Activated CD8-positive, alpha-beta memory T cell treated with anti-CD3 and anti-CD28 coated beads for 36 hours (primary cell): ENCODE measurements around the gene CTSA. TPM values are rescaled to one million over a fixed set of nuclear protein-coding genes. Genes with fewer than 3 reads are reported as not detected.
"Not testable (repeated sequence)": the region's sequence is repeated elsewhere in the genome, so short reads cannot be mapped to it uniquely, and the experiment has no call there.

ENCODE experiments used
- CTCF ChIA-PET: fragments of 350-600 bp; sonication (Branson Sonifier 250); formaldehyde crosslinking; loops from one replicate; lab custom pipeline; 2021; ENCODE audit warnings: antibody characterized with exemption; lab: Charles Lee
- POLR2A ChIA-PET: fragments of 350-600 bp; sonication (Branson Sonifier 250); formaldehyde crosslinking; loops from one replicate; lab custom pipeline; 2021; ENCODE audit warnings: antibody characterized with exemption; lab: Charles Lee
- total RNA-seq, 2 experiments: library from RNA; stranded (reverse); gene quantifications; one replicate each; pipeline ENCODE4 v1.2.3, GENCODE V29; 2021

The CTSA gene
- total RNA-seq, 2 experiments from 2014 or later, result 71.3 to 75.7 TPM

DNA sequence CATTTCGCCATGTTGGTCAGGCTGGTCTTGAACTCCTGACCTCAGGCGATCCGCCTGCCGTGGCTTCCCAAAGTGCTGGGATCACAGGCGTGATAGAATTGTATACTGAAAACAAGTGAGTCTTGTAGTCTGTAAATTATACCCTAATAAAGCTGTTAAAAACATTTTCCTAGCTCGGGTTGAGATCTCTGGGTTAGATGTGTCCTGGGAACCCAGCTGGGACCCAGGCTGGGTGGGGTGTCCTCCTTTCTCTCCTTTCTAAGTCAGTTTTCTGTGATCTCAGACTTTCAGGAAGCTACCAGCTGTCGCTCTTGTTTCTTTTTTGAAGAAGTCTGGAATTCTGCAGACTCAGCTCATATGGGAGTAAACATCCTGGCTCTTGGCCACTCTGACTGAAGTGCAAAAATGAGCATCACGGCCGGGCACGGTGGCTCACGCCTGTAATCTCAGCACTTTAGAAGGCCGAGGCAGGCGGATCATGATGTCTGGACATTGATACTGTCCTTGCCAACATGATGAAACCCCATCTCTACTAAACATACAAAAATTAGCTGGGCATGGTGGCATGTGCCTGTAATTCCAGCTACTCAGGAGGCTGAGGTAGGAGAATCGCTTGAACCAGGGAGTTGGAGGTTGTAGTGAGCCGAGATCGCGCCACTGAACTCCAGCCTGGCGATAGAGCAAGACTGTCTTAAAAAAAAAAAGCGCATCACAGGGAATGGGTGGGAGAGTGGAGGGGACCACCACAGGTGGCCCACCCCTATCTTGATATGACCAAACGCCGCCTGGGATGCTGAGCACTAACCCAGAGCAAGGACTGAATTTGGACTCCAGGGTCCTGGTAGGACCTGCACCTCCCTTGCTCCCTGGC lies 33.5 kb downstream of the CTSA start:
- ChIA-PET POLR2A (no interaction called here), CTCF (interaction anchor here (1.0 kb wide), 1 partner anchor 12 kb away, joined by 3 read pairs; no protein-coding TSS in a partner anchor)

DNA sequence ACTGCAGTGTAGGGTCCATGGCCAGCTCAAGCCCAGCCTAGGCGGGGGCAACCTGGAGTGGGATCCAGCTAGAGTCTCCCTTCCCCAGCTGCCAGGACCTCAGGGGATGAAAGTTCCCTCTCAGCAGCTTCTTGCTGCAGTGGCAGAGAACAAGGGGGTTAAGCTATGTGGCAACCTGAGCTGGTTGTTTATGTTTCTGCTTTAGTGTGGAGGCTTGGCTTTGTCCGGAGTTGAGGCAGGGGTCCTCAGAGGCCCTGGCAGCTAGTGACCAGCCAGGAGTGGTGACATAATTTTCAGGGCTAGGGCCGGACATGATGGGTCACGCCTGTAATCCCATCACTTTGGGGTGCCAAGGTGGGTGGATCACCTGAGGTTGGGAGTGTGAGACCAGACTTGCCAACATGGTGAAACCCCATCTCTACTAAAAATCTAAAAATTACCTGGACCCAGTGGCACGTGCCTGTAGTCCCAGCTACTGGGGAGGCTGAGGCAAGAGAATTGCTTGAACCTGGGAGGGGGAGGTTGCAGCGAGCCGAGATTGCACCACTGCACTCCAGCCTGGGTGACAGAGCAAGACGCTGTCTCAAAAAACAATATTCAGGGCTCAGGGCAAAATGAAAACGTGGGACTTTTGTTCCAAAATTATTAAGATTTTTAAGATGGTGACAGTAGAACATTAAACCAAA lies 34.8 kb downstream of the CTSA start:
- POLR2A ChIA-PET, result no interaction called here
- CTCF ChIA-PET, result interaction anchor here (0.8 kb wide), 1 partner anchor 16 kb away, joined by 3 read pairs; no protein-coding TSS in a partner anchor

DNA sequence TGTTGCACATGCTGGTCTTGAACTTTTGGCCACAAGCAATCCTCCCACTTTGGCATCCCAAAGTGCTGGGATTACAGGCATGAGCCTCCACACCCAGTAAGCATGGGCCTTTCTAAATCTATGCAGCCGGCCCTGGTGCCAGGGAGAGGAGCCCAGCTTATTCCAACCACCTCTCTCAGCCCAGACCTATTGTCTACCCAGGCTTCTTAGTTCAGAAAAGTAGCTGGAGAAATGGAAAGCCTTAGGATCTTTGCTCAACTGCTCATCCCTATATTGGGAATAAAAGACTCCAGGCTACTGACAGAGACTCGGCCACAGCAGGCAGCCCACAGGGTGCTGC lies 35.6 kb downstream of the CTSA start:
- ChIA-PET POLR2A (no interaction called here), CTCF (interaction anchor here (0.8 kb wide), 1 partner anchor 17 kb away, joined by 3 read pairs; no protein-coding TSS in a partner anchor)

DNA sequence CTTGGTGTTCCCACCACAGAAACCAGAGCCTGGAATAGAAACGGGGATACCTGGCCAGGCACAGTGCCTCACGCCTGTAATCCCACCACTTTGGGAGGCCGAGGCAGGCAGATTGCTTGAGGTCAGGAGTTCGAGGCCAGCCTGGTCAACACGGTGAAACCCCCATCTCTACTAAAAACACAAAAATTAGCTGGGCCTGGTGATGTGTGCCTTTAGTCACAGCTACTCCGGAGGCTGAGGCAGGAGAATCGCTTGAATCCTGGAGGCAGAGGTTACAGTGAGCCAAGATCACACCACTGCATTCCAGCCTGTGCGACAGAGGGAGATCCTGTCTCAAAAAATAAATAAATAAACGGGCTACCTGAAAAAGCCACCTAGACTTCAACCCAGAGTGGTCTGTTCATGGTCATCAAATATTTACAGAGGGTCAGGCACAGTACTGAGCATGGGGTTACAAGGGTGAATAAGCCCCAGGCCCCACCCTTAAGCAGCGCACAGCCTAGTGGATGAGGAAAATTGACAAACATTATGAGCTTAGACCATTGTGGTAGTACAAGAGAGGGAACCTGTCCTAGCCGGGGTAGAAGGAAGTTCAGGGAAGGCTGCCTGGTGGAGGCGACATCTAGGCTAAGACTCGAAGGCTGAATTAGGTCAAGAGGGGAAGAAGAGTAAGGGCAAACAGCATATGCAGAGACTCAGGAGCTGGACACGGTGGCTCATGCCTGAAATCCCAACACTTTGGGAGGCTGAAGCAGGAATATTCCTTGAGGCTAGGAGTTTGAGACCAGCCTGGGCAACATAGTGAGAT lies 36.1 kb downstream of the CTSA start:
- POLR2A ChIA-PET, result interaction anchor here (1.0 kb wide), 1 partner anchor 74 kb away, joined by 3 read pairs; no protein-coding TSS in a partner anchor
- CTCF ChIA-PET, result interaction anchor here (1.0 kb wide), 1 partner anchor 42 kb away, joined by 3 read pairs; no protein-coding TSS in a partner anchor

DNA sequence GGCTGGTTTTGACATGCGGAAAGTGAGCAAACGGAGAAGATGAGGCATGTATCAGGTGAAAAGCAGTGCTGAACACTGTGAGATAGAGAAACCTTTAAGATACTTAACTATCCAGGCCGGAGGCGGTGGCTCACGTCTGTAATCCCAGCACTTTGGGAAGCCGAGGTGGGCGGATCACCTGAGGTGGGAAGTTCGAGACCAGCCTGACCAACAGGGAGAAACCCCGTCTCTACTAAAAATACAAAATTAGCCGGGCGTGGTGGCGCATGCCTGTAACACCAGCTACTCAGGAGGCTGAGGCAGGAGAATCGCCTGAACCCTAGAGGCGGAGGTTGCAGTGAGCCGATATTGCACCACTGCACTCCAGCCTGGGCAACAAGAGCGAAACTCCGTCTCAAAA lies 40.5 kb downstream of the CTSA start:
- CTCF ChIA-PET, POLR2A ChIA-PET: not testable (repeated sequence)

DNA sequence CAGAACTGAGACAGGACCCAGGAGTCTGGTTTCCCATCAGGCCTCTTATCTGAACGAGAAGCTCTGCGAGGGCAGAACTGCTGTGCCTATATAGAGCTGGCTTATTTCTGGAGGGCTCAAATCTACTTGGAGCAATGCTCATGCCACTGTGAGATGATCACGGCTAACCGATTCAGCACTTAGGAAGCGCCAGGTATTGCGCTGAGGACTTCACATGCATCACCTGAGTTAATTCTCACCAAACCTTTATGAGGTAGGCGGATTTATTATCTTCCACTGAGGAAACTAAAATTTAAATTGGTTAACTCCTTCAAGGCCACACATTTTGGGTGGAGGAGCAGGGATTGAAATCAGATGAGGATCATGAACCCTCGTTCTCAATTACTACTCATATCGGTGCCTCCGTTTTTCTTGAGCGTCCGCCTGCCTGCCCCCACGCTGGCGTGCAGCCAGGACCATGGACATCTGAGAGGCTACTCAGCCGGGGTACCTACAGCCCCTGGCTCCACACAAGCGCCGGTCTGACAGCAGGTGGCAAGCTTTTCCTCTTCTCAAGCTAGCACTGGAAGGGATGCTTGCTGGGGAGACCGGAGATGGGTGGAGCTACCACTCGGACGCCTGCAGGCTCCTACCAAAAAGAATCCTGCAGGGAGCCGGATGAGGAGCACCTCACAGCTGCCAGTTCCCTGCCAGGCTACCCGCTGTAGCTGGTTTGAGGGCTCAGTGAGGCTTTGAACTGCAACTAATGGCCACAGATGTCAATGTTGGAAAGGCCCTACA lies 42.3 kb downstream of the CTSA start:
- ChIA-PET CTCF (interaction anchor here (0.9 to 2.1 kb wide), 5 partner anchors 13 to 54 kb away, joined by 3 to 10 read pairs (median 3); no protein-coding TSS in a partner anchor), POLR2A (interaction anchor here (0.6 to 2.5 kb wide), 8 partner anchors 13 to 52 kb away, joined by 3 to 25 read pairs (median 4); partner anchors contain the start of genes PLTP, ZNF335 and ZSWIM1)

DNA sequence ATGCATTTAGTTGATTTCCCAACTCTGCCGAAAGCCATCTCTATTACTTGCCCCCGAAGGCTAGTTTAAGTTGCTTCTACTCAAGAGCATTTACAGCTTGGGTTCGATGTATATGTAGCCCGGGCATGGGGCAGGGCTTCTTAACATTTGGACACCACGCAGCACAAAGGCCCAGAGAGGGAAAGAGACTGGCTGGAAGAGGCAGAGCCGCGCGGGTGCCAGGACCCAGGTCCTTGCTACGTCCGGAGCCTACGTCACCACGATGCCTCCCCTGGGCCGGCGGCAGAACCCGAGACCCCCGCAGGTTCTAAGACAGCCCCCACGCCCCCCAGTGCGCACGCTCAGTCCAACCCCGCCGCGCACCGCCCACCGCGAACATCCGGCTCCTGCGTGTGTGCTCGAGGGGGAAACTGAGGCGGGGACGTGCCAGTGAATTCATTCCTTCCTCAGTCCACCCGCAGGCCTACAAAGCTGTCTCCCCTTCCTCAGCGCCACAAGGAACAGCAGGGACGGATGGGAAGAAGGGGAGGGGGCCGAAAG lies 43.0 kb downstream of the CTSA start:
- CTCF ChIA-PET, result interaction anchor here (1.0 to 2.1 kb wide), 4 partner anchors 14 to 53 kb away, joined by 3 to 10 read pairs (median 7); no protein-coding TSS in a partner anchor
- POLR2A ChIA-PET, result interaction anchor here (0.9 to 2.5 kb wide), 14 partner anchors 10 to 121 kb away, joined by 3 to 25 read pairs (median 5); partner anchors contain the start of genes CTSA, NEURL2, PLTP and ZNF335

DNA sequence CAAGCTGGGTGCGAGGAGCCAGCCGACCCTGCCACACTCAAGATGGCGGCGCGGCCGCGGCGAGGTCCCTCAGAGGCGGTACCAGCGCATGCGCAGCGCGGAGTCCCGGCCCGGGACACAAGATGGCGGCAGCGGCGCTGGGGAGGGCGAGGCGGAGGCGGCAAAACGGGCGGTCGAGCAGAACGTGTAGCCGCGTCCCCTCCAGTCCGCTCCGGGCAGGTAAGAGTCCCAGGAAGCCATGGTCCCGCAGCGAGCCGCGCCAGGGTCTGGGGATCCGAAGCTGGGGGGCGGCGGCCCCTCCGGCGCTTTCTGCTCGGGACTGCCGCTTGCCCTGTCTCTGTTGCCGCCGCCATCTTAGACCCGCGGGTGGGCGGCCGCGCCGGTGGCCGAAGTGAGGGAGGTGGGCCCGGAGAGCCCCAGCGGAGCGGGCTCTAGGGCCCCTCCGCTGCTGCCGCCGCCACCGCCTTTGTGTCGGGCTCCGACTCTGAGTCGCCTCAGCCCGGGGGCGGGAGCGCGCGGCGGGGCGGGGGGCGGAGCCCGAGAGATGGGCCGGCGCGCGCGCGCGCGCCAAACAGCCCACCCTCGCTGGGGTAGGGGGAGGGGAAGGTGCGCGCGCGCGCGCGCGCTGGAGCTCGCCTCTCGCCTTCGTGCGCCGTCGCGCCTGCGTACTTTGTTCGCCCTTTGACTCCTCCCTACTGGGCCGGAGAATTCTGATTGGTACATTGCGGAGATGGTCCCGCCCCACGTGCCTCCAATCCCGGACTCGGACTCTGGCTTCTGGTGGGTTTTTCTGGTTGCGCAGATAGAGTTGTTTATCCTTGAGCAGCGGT lies 43.7 kb downstream of the CTSA start, which contains the start of gene PCIF1:
TSS of gene PCIF1 (plus strand) at position 98 of the 830 bp plus-strand sequence. CDS start 4,317 bp downstream, outside the sequence.
- ChIA-PET POLR2A (interaction anchor here (0.5 to 2.5 kb wide), 23 partner anchors 9 to 122 kb away, joined by 3 to 25 read pairs (median 5); partner anchors contain the start of genes CTSA, NEURL2, PLTP and ZNF335), CTCF (interaction anchor here (0.6 to 1.6 kb wide), 6 partner anchors 10 to 52 kb away, joined by 3 to 9 read pairs (median 4); no protein-coding TSS in a partner anchor)

DNA sequence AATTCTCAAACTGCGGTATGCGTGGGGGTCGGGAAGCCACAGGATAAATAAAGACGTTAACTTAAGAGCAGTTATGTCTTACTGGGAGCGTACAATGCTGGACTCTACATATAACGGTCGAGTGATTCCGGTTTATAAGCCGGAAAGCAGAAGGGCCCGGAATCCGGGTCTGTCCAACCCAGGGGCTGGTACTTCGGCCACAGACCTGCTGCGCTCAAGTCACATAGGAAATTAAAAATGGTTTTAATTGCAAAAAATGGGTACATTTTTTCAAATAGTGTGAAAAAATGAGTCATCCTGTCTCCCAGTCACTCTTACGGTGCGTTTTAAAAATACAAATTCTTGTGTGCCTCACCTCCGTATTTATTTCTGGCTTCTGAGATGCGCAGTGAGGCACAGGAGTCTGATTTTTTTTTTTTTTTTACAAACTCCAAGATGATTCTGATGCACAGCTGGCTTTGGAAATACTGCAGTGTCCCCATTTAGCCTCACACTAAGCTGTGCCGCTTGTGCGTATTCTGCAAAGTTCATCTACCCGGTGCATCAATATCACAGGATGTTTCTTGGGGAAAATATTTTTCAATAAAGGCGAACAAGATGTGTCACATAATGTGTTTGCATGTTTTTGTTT lies 44.4 kb downstream of the CTSA start:
- CTCF ChIA-PET, result interaction anchor here (1.0 to 1.1 kb wide), 2 partner anchors 9 to 17 kb away, joined by 3 read pairs; no protein-coding TSS in a partner anchor
- POLR2A ChIA-PET, result interaction anchor here (0.5 to 2.5 kb wide), 13 partner anchors 9 to 118 kb away, joined by 3 to 25 read pairs (median 5); partner anchors contain the start of genes CTSA, NEURL2 and ZNF335

DNA sequence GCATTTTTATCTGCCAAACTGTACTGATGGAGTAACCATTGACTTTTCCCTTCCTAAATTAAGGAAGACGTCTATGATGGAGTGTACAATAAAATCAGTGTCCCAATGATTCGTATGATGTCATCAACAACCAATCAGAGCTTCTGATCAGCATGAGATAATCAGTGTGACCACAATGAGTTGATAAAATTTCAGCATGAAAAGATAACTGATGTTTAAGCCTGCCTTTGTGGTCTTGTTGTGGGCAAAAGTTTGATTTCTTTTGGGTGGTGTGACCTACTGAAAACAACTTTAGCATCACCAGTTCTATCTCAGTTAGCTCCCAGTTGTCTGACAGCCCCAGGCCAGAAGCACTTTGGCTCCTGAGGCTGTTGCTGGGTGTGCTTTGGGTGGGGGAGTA lies 46.6 kb downstream of the CTSA start:
- POLR2A ChIA-PET, result interaction anchor here (1.3 kb wide), 1 partner anchor 33 kb away, joined by 3 read pairs; no protein-coding TSS in a partner anchor

DNA sequence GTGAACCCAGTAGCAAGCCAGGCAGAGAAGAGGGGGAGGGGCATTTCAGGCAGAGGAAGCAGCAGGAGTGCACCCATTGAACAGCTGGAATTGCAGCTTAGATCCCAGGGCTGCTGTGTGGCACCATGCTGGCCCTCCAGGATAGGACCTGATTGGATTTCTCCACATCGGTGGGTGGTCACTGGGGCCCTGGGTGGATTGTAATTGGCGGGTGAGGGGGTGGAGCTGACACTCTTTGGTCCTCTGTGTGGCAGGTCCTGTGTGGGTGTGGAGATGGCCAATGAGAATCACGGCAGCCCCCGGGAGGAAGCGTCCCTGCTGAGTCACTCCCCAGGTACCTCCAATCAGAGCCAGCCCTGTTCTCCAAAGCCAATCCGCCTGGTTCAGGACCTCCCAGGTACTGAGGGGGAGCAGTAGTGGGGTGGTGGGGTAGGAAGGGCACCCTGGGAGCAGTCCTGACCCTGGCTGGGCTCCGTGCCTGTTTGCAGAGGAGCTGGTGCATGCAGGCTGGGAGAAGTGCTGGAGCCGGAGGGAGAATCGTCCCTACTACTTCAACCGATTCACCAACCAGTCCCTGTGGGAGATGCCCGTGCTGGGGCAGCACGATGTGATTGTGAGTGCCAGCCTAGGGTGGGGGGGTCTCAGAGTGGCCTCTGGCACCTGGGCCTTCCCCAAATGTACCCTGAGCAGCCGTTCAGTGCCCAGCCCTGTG lies 47.7 kb downstream of the CTSA start:
- POLR2A ChIA-PET, result interaction anchor here (0.6 to 1.3 kb wide), 2 partner anchors 16 to 32 kb away, joined by 3 read pairs; no protein-coding TSS in a partner anchor
- CTCF ChIA-PET, result interaction anchor here (0.9 to 2.3 kb wide), 3 partner anchors 31 to 137 kb away, joined by 3 to 9 read pairs (median 4); no protein-coding TSS in a partner anchor

More for the DNA sequence above, 46.6 kb downstream of the CTSA start:
- CTCF ChIA-PET, result interaction anchor here (1.5 to 2.3 kb wide), 2 partner anchors 23 to 33 kb away, joined by 3 to 9 read pairs; no protein-coding TSS in a partner anchor

DNA sequence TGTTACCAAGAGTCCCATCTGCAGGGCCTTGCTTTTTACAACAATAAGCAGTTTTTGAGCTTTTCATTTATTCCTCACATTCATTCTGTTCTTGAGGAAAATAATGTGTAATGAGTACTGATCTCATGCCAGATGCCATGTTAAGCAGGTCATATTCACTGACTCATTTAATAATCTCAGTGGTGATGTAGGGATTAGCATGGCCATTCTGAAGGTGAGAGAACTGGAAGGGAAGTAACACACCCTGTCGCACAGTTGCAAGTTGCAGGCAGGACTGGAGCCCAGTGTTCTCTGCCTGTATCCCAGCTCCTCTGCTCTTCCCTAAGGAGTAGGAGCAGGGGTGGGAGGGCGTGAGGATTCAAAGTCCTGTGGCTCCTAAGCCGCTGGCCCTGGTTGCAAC lies 48.9 kb downstream of the CTSA start:
- ChIA-PET POLR2A (no interaction called here), CTCF (interaction anchor here (1.0 to 1.6 kb wide), 2 partner anchors 30 to 78 kb away, joined by 3 to 5 read pairs; no protein-coding TSS in a partner anchor)

DNA sequence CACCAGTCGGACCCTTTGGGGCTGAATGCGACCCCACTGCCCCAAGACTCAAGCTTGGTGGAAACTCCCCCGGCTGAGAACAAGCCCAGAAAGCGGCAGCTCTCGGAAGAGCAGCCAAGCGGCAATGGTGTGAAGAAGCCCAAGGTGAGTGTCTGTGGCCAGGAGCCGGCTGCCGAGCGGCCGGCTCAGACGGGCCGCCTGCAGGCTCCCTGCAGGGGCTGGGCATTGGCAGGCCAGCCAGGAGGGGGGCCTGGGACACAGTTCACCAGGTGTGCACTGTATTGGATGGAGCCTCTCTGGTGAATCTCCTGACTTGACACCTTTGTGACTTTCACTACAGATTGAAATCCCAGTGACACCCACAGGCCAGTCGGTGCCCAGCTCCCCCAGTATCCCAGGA lies 49.3 kb downstream of the CTSA start:
- CTCF ChIA-PET, result interaction anchor here (1.0 to 1.6 kb wide), 2 partner anchors 30 to 79 kb away, joined by 3 to 5 read pairs; no protein-coding TSS in a partner anchor

DNA sequence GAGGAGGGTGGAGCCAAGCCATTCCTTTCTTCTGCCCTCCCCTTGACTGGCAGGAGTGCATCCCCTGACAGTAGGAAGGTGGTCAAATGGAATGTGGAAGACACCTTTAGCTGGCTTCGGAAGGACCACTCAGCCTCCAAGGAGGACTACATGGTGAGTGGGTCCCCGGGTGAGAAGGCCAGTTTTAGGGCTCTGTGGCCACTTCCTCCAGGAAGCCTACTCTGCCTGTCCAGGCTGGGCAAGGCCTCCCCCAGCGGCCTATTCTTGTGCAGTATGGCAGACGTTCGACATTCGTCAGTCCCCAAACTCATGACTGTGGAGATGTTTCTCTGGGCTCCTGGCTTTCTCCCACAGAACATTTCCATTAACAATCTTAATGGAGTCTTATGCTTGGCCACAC lies 52.5 kb downstream of the CTSA start:
- POLR2A ChIA-PET, result interaction anchor here (0.9 to 2.5 kb wide), 2 partner anchors 9 to 14 kb away, joined by 4 to 17 read pairs; partner anchors contain the start of gene PCIF1
- CTCF ChIA-PET, result interaction anchor here (0.6 to 3.6 kb wide), 7 partner anchors 9 to 53 kb away, joined by 3 to 23 read pairs (median 3); partner anchors contain the start of gene ZNF335

More for the DNA sequence above, 49.3 kb downstream of the CTSA start:
- POLR2A ChIA-PET, result no interaction called here
